ENCODE data around the gene ACE.

The ACE gene

DNA sequence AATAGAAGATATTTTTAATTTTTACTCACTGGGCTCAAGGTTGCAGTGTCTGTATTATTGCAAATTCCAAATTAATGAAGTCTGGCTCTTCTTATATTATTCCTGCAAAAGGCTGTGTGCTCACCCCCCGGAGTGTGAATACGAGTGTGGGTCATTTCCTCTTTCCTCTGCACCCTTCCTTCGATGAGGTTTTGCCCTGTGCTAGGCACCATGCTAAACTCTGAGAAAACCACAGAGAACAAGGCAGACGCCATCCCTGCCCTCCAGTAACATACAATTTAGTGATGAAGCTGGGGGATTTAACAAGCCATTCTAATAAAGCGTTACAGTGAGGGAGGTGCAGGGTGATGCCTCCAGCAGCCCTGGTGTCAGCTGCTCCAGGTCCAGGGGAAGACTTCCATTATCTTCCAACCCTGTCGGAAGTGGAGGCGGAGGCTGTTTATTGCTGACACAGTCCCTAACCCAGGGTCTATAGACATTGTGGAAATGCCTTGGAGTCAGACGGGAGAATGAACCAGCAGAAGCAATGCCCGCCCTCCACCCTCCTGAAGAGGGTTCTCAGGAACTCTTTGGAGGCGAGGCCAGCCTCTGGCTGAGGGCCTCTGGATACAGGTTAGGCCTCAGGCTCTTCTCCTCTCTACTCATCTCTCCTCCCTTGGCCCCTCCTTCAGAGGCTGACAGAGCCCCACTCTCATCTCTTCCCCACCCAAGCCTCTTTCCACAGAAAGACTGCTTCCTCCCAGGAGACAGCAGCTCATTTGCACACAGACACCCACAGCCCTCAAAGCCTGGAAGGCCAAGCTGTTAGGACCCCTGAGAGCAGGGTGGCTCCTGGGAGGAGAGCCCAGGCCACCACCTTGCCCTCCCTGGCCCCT, 2.0 kb upstream of the ACE start:
- DNase-seq (ENCODE audit: low read depth in 1 of 2, low spot score in 1 of 2), result no peak

GRCh38 chr17:63475491-63476412, 1.1 kb upstream of the ACE start:
- no peak for DNase-seq (ENCODE audit: low read depth in 1 of 2, low spot score in 1 of 2)

GRCh38 chr17:63476459-63476853, 405 bp upstream of the ACE start:
- DNase-seq (ENCODE audit: low read depth in 1 of 2, low spot score in 1 of 2), result no peak

GRCh38 chr17:63477480-63478440, 899 bp downstream of the ACE start:
- DNase-seq (ENCODE audit: low read depth in 1 of 2, low spot score in 1 of 2), result no peak

GRCh38 chr17:63478814-63479494, 2.1 kb downstream of the ACE start:
- DNase-seq (ENCODE audit: low read depth in 1 of 2, low spot score in 1 of 2), result peak; percentile 58 to 68

DNA sequence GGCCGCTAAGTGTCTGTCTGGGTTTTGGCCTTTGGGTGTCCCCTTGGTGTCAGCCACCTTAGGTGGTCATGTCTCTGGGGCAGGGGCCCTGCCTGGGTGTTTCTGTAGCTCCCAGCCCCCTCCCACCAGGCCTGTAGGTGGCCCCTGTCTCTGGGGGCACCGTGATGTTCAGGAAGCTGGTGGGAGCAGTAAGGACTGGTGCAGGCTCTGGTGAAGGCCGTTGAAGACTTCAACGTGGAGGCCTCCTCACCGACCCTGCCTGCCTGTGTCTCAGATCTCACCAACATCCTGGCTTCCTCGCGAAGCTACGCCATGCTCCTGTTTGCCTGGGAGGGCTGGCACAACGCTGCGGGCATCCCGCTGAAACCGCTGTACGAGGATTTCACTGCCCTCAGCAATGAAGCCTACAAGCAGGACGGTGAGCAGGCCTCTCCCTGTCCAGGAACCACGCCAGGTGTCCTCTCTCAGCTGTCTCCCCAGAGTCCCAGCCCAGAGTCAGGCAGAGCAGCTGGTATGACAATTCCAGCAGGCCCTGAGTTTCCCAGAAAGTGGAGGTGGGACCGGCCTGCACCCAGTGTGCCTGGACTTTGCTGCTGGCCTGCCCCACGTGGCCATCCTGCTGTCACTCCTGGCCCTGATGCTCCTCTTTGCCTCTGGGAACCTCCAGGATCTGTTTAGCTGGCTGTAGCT, 2.8 kb downstream of the ACE start:
- no peak for DNase-seq (ENCODE audit: low read depth in 1 of 2, low spot score in 1 of 2)

GRCh38 chr17:63480192-63480784, 3.4 kb downstream of the ACE start:
- no peak for DNase-seq (ENCODE audit: low read depth in 1 of 2, low spot score in 1 of 2)

GRCh38 chr17:63480826-63481487, 4.1 kb downstream of the ACE start:
- DNase-seq (ENCODE audit: low read depth in 1 of 2, low spot score in 1 of 2), result no peak

- no peak for DNase-seq (ENCODE audit: low read depth in 1 of 2, low spot score in 1 of 2)
These were observed 4.6 kb downstream of the ACE start for GRCh38 chr17:63481488-63481870.

GRCh38 chr17:63482509-63482908, 5.6 kb downstream of the ACE start:
- DNase-seq (ENCODE audit: low read depth in 1 of 2, low spot score in 1 of 2), result no peak

DNA sequence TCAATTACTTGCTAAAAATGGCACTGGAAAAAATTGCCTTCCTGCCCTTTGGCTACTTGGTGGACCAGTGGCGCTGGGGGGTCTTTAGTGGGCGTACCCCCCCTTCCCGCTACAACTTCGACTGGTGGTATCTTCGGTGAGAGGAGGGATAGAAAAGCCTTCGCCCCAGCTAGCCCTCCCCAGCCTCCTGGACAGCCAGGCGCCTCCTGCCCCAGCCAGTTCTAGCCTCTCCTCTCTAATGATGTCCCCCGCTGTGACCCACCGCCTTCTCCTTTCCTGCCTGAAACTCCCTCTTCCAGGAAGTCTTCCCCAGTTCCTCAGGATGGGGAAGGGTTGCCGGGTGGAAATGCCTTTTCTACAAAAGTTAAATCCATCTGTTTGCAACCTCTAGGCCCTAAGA, 6.2 kb downstream of the ACE start:
- no peak for DNase-seq (ENCODE audit: low read depth in 1 of 2, low spot score in 1 of 2)

GRCh38 chr17:63483655-63484575, 7.1 kb downstream of the ACE start:
- no peak for DNase-seq (ENCODE audit: low read depth in 1 of 2, low spot score in 1 of 2)

- no peak for DNase-seq (ENCODE audit: low read depth in 1 of 2, low spot score in 1 of 2)
These were observed 9.6 kb downstream of the ACE start for GRCh38 chr17:63486317-63487013.

GRCh38 chr17:63487014-63487339, 10.1 kb downstream of the ACE start:
- DNase-seq (ENCODE audit: low read depth in 1 of 2, low spot score in 1 of 2), result no peak

GRCh38 chr17:63488851-63489250, 12.0 kb downstream of the ACE start:
- DNase-seq (ENCODE audit: low read depth in 1 of 2, low spot score in 1 of 2), result no peak

DNA sequence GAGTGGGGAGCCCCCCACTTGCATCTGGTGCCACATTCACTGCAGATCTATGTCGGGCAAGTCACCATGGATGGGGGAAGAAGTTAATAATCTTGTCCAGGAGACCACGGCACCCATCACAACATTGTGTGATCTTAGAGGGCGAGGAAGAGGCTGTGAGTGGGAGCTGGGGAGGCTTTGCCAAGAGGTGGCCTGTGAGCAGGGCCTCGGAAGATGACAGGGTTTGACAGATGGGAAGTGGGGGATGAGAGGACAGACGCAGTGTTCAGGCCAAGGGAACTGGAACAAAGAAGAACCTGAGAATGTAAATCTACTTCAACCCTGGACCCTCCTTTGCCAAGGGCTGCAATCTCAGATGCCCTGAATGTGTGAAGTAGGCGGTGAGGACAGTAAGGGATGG, 12.4 kb downstream of the ACE start:
- no peak for DNase-seq (ENCODE audit: low read depth in 1 of 2, low spot score in 1 of 2)

- no peak for DNase-seq (ENCODE audit: low read depth in 1 of 2, low spot score in 1 of 2)
These were observed 13.5 kb downstream of the ACE start for GRCh38 chr17:63490329-63490728.

All from activated T-helper 1 cell treated with anti-CD3 and anti-CD28 coated beads, Interleukin-2, amount 50 U/mL, for 16 hours (primary cell).